Naive thymus-derived CD4-positive, alpha-beta T cell (primary cell): ENCODE data around the gene PNMA5. TPM values are rescaled to one million over a fixed set of nuclear protein-coding genes. Genes with fewer than 3 reads are reported as not detected.
A peak's percentile ranks its signal among the peaks of the same experiment; 100 is the strongest.
"Not testable (repeated sequence)": the region's sequence is repeated elsewhere in the genome, so short reads cannot be mapped to it uniquely, and the experiment has no call there.

Experiments
- ATAC-seq: fragments of 150-1000 bp; cut with Tn5 transposase; 2 replicates; pipeline ENCODE4 v1.10.0; 2021; ENCODE audit warnings: mild to moderate bottlenecking, moderate library complexity
- CTCF ChIA-PET: fragments of 350-600 bp; sonication (Branson Sonifier 250); formaldehyde crosslinking; loops from one replicate; lab custom pipeline; 2021; ENCODE audit warnings: antibody characterized with exemption; lab: Charles Lee
- POLR2A ChIA-PET: fragments of 350-600 bp; sonication (Branson Sonifier 250); formaldehyde crosslinking; loops from one replicate; lab custom pipeline; 2021; ENCODE audit warnings: antibody characterized with exemption, inconsistent platforms; lab: Charles Lee
- DNase-seq, 9 donors: peaks; one replicate each; pipeline versions ENCODE4 v3.0.0 to v3.0.0-alpha.2; 2020 to 2022; ENCODE audit warnings: mixed read lengths in 1 of 9
- H3K27ac ChIP-seq: one replicate; pipeline ENCODE4 v1.7.0; 2013; ENCODE audit warnings: mild to moderate bottlenecking, low read depth, low read length, moderate library complexity
- H3K27me3 ChIP-seq, 2 donors: one replicate each; pipeline ENCODE4 v1.7.0; 2013; ENCODE audit warnings: low read length in 2 of 2, mild to moderate bottlenecking in 2 of 2, moderate library complexity in 2 of 2; ENCODE audit not compliant: control insufficient read depth in 2 of 2, insufficient read depth in 2 of 2
- H3K36me3 ChIP-seq, 3 experiments: 1 replicate in 2 of 3; 2 replicates in 1 of 3; pipeline ENCODE4 v1.7.0; 2013; ENCODE audit warnings: low read length in 3 of 3, mild to moderate bottlenecking in 3 of 3, moderate library complexity in 1 of 3; ENCODE audit not compliant: insufficient read depth in 3 of 3, control insufficient read depth in 2 of 3
- H3K4me1 ChIP-seq, 2 donors: one replicate each; pipeline ENCODE4 v1.7.0; 2013; ENCODE audit warnings: low read length in 2 of 2, mild to moderate bottlenecking in 2 of 2, moderate library complexity in 1 of 2; ENCODE audit not compliant: control insufficient read depth in 2 of 2, insufficient read depth in 2 of 2
- H3K4me3 ChIP-seq: 2 replicates; pipeline ENCODE4 v1.7.0; 2013; ENCODE audit warnings: mild to moderate bottlenecking, low read length
- H3K9me3 ChIP-seq, 3 experiments: 1 replicate in 2 of 3; 2 replicates in 1 of 3; pipeline ENCODE4 v1.7.0; 2013; ENCODE audit warnings: low read length in 3 of 3; ENCODE audit not compliant: control insufficient read depth in 2 of 3
- H3K27ac Mint-ChIP-seq, 9 donors: one replicate each; pipeline ENCODE4 v1.8.0; 2020 to 2022; ENCODE audit warnings: mixed read lengths in 9 of 9, mild to moderate bottlenecking in 8 of 9, moderate library complexity in 5 of 9, inconsistent platforms in 2 of 9
- H3K27me3 Mint-ChIP-seq, 5 donors: one replicate each; pipeline ENCODE4 v1.8.0; 2021 to 2022; ENCODE audit warnings: mixed read lengths in 5 of 5, mild to moderate bottlenecking in 1 of 5
- H3K36me3 Mint-ChIP-seq, 5 donors: one replicate each; pipeline ENCODE4 v1.8.0; 2020 to 2022; ENCODE audit warnings: mixed read lengths in 5 of 5, mild to moderate bottlenecking in 3 of 5, inconsistent platforms in 1 of 5
- H3K4me1 Mint-ChIP-seq, 7 donors: one replicate each; pipeline ENCODE4 v1.8.0; 2020 to 2022; ENCODE audit warnings: mixed read lengths in 7 of 7, mild to moderate bottlenecking in 3 of 7, inconsistent platforms in 1 of 7
- H3K4me3 Mint-ChIP-seq, 10 donors: one replicate each; pipeline ENCODE4 v1.8.0; 2020 to 2022; ENCODE audit warnings: mild to moderate bottlenecking in 10 of 10, mixed read lengths in 10 of 10, moderate library complexity in 6 of 10, inconsistent platforms in 2 of 10
- H3K9me3 Mint-ChIP-seq, 11 donors: one replicate each; pipeline ENCODE4 v1.8.0; 2020 to 2022; ENCODE audit warnings: mixed read lengths in 11 of 11, mild to moderate bottlenecking in 4 of 11, inconsistent platforms in 1 of 11, moderate library complexity in 1 of 11
- intact Hi-C, 2 donors: fragments of 100-400 bp; cut with micrococcal nuclease; formaldehyde crosslinking; loops; one replicate each; pipeline ENCODE4 v1.15.1; 2023
- polyA plus RNA-seq, 2 donors: library from polyadenylated mRNA; unstranded; fragments of 300-500 nt; fragmentation: Illumina TruSeq; gene quantifications; one replicate each; pipeline ENCODE4 v1.2.3, GENCODE V29; 2021
- total RNA-seq, 6 experiments: library from RNA in 5 of 6; stranded (reverse) in 5 of 6; gene quantifications; 1 replicate in 5 of 6; 2 replicates in 1 of 6; pipeline ENCODE4 v1.2.3 and lab custom pipeline; 2021 to 2026

PNMA5 gene
- total RNA-seq (under 1 TPM in 1 of 5 experiments, not detected in 4; 0.31 TPM), polyA plus RNA-seq (not detected), total RNA-seq (lab: John Stamatoyannopoulos, UW) (not detected)

DNA sequence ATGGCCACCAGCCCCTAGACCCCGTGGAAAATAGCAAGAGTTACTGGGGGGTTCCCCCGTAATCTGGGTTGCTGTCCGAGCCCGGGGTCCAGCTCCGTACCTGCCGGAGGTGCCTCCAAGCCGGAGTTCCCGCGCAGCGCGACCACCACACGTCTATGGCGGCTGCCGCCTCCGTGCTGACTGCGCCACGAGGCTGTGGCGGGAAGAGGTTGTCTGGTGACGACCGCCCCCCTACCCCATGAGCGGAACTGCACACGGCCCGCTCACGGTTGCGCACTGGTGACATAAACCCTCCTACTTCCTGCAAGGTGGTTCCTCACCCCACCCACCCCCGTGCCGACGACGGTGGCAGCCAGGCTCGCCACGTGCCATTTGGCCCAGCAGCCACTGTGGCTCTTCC is at the start of gene PNMA5:
Gene PNMA5 (minus strand): TSS at position 184 of the 400 bp plus-strand sequence. CDS start 2,518 bp downstream, outside the sequence.
- DNase-seq (no peak), ATAC-seq (no peak)
- Histone ChIP-seq H3K9me3 (no peaks in the 10 kb centered on the region), H3K4me3 (no peak within 1 kb of the TSS), H3K36me3 (no peaks in the 10 kb centered on the region), H3K27me3 (no peaks in the 10 kb centered on the region), H3K4me1 (no peaks in the 10 kb centered on the region), H3K27ac (no peak within 1 kb of the TSS)
- Mint-ChIP-seq H3K27me3 (no peaks in the 10 kb centered on the region), H3K36me3 (no peaks in the 10 kb centered on the region), H3K9me3 (peaks cover 0 to 2% (median 0%) of the 10 kb centered on the region in 11 donors), H3K4me3 (no peak within 1 kb of the TSS), H3K27ac (no peak within 1 kb of the TSS), H3K4me1 (peaks cover 0 to 32% (median 5%) of the 10 kb centered on the region in 7 donors)
- ChIA-PET CTCF (no interaction called here), POLR2A (no interaction called here)
- intact Hi-C loops: no loop called here

DNA sequence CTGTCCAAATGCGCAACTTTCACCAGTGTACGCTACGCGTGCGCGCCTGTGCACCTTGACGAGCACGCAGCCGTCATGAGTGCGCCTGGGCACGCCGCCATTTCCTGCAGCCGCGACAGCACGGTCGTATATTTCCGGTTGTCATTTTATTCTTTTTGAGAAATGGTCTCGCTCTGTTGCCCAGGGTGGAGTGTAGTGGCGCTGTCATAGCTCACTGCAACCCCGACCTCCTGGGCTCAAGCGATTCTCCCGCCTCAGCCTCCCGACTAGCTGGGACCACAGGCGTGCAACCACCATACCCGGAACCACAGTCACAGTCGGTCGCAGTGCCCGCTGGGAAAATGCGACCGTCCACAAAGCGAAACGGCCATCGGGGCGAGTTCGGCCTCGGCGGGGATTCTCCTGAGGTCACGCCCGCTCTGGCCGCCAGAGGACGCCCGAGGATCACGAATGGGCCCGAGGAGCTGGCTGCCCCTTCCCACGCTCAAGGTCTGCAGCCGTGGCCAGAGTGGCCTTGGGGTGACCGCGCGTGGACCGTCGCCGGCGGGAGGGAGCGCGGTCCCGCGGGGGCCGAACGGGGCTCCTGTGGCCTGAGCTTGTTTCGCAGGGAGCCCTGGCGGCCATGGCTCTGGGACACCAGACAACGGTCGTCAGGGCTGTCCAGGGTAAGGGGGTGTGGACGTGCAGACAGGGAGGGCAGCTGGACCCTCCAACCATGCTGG is 38.6 kb upstream of the PNMA5 start:
- intact Hi-C loops: loop anchor here (1.0 to 2.0 kb wide), 7 partner anchors 73 to 636 kb away; partner anchors contain the start of gene HAUS7 (in 2 of the 2)
- Mint-ChIP-seq H3K36me3 (peaks cover 0 to 17% (median 4%) of the 10 kb centered on the region in 5 donors), H3K27ac (peak overlapping the region; percentile 68 to 93 (median 87)), H3K4me1 (peaks cover 0 to 11% (median 4%) of the 10 kb centered on the region in 7 donors), H3K4me3 (peak overlapping the region; percentile 78 to 90 (median 86)), H3K9me3 (peaks cover 0 to 11% (median 0%) of the 10 kb centered on the region in 11 donors), H3K27me3 (no peaks in the 10 kb centered on the region)
- peak; percentile 87 for ATAC-seq
- peak; percentile 32 to 75 (median 53) for DNase-seq
- CTCF ChIA-PET: interaction anchor here (0.6 to 2.1 kb wide), 8 partner anchors 36 to 636 kb away, joined by 3 to 9 read pairs (median 3); no protein-coding TSS in a partner anchor
- Histone ChIP-seq H3K9me3 (no peaks in the 10 kb centered on the region), H3K36me3 (no peaks in the 10 kb centered on the region), H3K27ac (peak overlapping the region; percentile 53), H3K4me3 (peak overlapping the region; percentile 69), H3K4me1 (peaks cover 7 to 9% of the 10 kb centered on the region in 2 donors), H3K27me3 (no peaks in the 10 kb centered on the region)
- POLR2A ChIA-PET: interaction anchor here (0.8 to 1.2 kb wide), 4 partner anchors 10 to 566 kb away, joined by 3 read pairs; no protein-coding TSS in a partner anchor

DNA sequence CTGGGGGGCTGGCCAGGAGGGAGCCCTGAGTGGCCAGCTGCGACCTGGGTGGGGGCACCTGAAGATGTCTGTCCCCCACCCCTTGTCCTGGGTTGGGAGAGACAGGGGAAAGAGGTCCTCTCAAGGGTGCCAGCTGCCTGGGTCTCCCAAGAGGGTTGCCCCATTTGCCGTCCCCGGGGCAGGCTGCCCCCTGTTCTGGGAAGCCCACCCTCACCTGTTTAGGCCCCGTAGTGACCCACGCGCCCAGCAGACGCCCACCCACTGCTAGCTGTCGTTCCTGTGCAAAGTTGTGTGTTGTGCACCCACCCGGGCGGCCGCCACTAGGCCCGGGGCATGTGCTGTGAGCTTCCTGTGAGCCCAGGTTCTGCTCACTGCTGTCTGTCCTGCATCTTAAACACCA is 36.9 kb upstream of the PNMA5 start:
- intact Hi-C loops: no loop called here
- no peak overlapping the region for H3K27ac ChIP-seq
- no peaks in the 10 kb centered on the region for H3K9me3 ChIP-seq
- Mint-ChIP-seq H3K4me1 (peaks cover 0 to 11% (median 4%) of the 10 kb centered on the region in 7 donors), H3K36me3 (peaks cover 0 to 9% (median under 1%) of the 10 kb centered on the region in 5 donors), H3K9me3 (peaks cover 0 to 10% (median 0%) of the 10 kb centered on the region in 11 donors), H3K27me3 (no peaks in the 10 kb centered on the region), H3K27ac (no peak overlapping the region), H3K4me3 (no peak overlapping the region)
- DNase-seq (no peak), ATAC-seq (no peak)
- ChIA-PET CTCF (no interaction called here), POLR2A (no interaction called here)
- H3K4me1 ChIP-seq: peaks cover 7 to 9% of the 10 kb centered on the region in 2 donors
- no peaks in the 10 kb centered on the region for H3K36me3 ChIP-seq
- no peaks in the 10 kb centered on the region for H3K27me3 ChIP-seq
- no peak overlapping the region for H3K4me3 ChIP-seq

DNA sequence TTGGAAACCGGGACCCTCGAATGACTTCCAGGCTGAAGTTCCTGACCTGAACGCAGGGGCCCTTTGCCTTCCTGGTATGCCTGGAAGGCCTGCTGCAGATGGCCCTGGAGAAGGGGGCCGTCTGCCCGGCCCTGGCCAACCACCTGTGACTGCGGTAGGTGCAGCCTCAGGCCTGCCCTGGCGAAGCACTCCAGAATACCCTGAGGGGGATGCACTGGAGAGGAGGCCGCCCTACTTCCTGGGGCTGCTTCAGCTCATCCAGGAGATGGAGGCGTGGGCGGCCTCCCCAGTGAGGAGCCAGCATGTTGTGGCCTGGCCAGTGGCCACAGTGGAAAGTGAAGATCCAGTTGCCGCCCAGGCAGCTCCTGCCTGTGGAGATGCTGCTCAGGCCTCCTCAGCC is 36.0 kb upstream of the PNMA5 start:
- H3K4me3 Mint-ChIP-seq: no peak overlapping the region
- Histone ChIP-seq H3K9me3 (no peaks in the 10 kb centered on the region), H3K27me3 (no peaks in the 10 kb centered on the region), H3K27ac (no peak overlapping the region), H3K4me1 (peaks cover 7 to 9% of the 10 kb centered on the region in 2 donors), H3K36me3 (no peaks in the 10 kb centered on the region), H3K4me3 (no peak overlapping the region)
- intact Hi-C loops: no loop called here
- H3K27ac Mint-ChIP-seq: no peak overlapping the region
- peaks cover 0 to 2% (median 0%) of the 10 kb centered on the region in 5 donors for H3K27me3 Mint-ChIP-seq
- ATAC-seq (no peak), DNase-seq (no peak)
- peaks cover 0 to 5% (median 0%) of the 10 kb centered on the region in 11 donors for H3K9me3 Mint-ChIP-seq
- POLR2A ChIA-PET: no interaction called here
- CTCF ChIA-PET: no interaction called here
- peaks cover 0 to 11% (median 4%) of the 10 kb centered on the region in 7 donors for H3K4me1 Mint-ChIP-seq
- peaks cover 0 to 4% (median 0%) of the 10 kb centered on the region in 5 donors for H3K36me3 Mint-ChIP-seq

DNA sequence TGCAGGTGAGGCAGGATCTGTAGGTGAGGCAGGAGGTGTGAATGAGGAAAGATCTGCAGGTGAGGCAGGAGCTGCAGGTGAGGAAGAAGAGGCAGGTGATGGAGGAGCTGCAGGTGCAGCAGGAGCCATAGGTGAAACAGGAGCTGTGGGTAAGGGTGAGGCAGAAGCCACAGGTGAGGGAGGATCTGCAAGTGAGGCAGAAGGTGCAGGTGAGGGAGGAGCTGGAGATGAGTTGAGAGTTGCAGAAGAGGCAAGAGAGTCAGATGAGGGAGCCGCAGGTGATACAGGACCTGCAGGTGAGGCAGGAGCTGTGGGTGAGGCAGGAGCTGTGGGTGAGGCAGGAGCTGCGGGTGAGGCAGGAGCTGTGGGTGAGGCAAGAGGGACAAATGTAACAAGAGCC is 35.2 kb upstream of the PNMA5 start:
- no peak overlapping the region for H3K27ac ChIP-seq
- H3K4me3 ChIP-seq: no peak overlapping the region
- H3K4me3 Mint-ChIP-seq: no peak overlapping the region
- H3K4me1 Mint-ChIP-seq: peaks cover 0 to 11% (median 4%) of the 10 kb centered on the region in 7 donors
- peaks cover 0 to 2% (median 0%) of the 10 kb centered on the region in 11 donors for H3K9me3 Mint-ChIP-seq
- no peaks in the 10 kb centered on the region for H3K36me3 Mint-ChIP-seq
- peaks cover 0 to 2% (median 0%) of the 10 kb centered on the region in 5 donors for H3K27me3 Mint-ChIP-seq
- H3K27me3 ChIP-seq: no peaks in the 10 kb centered on the region
- H3K9me3 ChIP-seq: no peaks in the 10 kb centered on the region
- no peaks in the 10 kb centered on the region for H3K36me3 ChIP-seq
- H3K4me1 ChIP-seq: peaks cover 7 to 9% of the 10 kb centered on the region in 2 donors
- ChIA-PET CTCF (no interaction called here), POLR2A (no interaction called here)
- peak overlapping the region in 2 of 9 donors; percentile 54 to 74 for H3K27ac Mint-ChIP-seq
- intact Hi-C loops: no loop called here
- DNase-seq: no peak
- ATAC-seq: no peak

DNA sequence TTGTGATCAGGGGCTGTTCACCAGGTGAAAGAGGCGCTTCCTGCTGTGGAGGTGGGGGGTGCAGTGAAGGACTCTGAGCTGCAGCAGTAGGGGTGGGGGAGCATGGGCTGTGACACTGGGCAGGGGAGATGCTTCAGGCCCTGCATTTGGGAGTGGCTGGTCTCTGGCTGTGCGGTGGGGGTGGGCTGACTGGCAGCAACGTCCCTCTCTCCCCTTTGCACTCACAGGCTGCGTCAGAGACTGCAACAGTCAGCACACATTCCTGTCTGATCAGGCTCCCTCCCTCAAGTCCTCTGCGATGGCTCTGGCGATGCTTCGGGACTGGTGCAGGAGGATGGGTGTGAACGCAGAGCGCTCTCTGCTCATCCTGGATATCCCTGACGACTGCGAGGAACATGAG is 34.6 kb upstream of the PNMA5 start:
- not testable (repeated sequence) for H3K9me3 Mint-ChIP-seq

More for the DNA sequence above, 34.6 kb upstream of the PNMA5 start:
- H3K27me3 ChIP-seq, H3K36me3 ChIP-seq, H3K27ac ChIP-seq, H3K4me3 Mint-ChIP-seq, DNase-seq, ATAC-seq, H3K27me3 Mint-ChIP-seq, H3K9me3 ChIP-seq, H3K4me1 ChIP-seq, H3K36me3 Mint-ChIP-seq, intact Hi-C loops, H3K27ac Mint-ChIP-seq, H3K4me3 ChIP-seq, POLR2A ChIA-PET, CTCF ChIA-PET: not testable (repeated sequence)
- peaks cover 0 to 11% (median 3%) of the 10 kb centered on the region in 7 donors for H3K4me1 Mint-ChIP-seq
